ENCODE results near the gene ROS1.

ROS1 gene

DNA sequence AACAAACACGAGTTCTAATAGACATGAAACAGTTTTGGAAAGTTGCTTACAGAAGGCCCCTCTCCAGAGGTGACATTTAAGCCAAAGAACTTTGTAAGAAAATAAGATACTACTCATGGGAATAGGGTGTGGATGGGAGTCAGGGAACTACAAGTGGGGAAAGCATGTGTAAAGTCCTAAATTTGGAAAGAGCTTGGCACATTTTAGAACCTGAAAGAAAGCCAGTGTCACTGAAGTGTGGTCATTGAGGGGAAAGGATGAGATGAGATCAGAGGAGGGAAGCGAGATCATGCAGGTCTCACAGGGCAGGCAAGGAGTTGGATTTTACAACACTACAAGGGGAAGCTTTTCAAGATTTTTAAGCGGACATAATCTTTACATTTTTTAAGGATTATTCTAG, 122.4 kb downstream of the ROS1 start:
- no peaks in the 10 kb centered on the region for H3K9me3 ChIP-seq (ENCODE audit: control insufficient read depth in 5 of 5, low read length in 5 of 5)
- H3K9ac ChIP-seq (ENCODE audit: low read length in 5 of 5) = no peak overlapping the region
- H3K4me1 ChIP-seq (ENCODE audit: control insufficient read depth in 5 of 5, insufficient read depth in 5 of 5, low read length in 5 of 5) = peaks cover 0 to 12% (median 0%) of the 10 kb centered on the region in 5 donors
- no peak overlapping the region for H3K27ac ChIP-seq (ENCODE audit: low read depth, low read length)
- H3K36me3 ChIP-seq (ENCODE audit: control insufficient read depth in 5 of 5, insufficient read depth in 5 of 5, low read length in 5 of 5) = no peaks in the 10 kb centered on the region
- H3K27me3 ChIP-seq (ENCODE audit: control insufficient read depth in 5 of 5, insufficient read depth in 4 of 5, low read length in 5 of 5) = no peaks in the 10 kb centered on the region
- H3K4me3 ChIP-seq (ENCODE audit: low read depth in 1 of 5, low read length in 5 of 5) = no peak overlapping the region

DNA sequence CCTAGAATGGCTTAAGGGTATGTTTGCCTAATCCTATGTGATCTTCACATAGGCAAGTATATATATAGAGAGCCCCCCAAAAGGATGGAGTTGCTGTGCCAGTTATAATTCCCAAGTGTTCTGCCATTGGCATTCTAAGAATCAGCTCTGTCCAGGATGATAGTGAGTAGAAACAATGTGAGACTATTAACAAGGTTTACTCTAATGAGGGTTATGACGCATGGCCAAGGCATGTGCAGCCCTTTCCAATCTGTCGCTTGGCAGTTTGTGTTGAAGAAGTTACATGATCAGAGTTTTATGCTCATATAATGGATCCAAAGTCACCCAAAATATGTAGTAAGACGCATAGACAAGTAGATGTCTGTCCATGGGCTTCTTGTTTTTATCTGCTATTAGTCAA, 126.8 kb downstream of the ROS1 start:
- Histone ChIP-seq H3K9ac (ENCODE audit: low read length in 5 of 5) (no peak overlapping the region), H3K9me3 (ENCODE audit: control insufficient read depth in 5 of 5, low read length in 5 of 5) (no peaks in the 10 kb centered on the region), H3K27me3 (ENCODE audit: control insufficient read depth in 5 of 5, insufficient read depth in 4 of 5, low read length in 5 of 5) (no peaks in the 10 kb centered on the region), H3K4me3 (ENCODE audit: low read depth in 1 of 5, low read length in 5 of 5) (no peak overlapping the region), H3K36me3 (ENCODE audit: control insufficient read depth in 5 of 5, insufficient read depth in 5 of 5, low read length in 5 of 5) (no peaks in the 10 kb centered on the region), H3K4me1 (ENCODE audit: control insufficient read depth in 5 of 5, insufficient read depth in 5 of 5, low read length in 5 of 5) (peaks cover 0 to 8% (median 0%) of the 10 kb centered on the region in 5 donors), H3K27ac (ENCODE audit: low read depth, low read length) (no peak overlapping the region)

DNA sequence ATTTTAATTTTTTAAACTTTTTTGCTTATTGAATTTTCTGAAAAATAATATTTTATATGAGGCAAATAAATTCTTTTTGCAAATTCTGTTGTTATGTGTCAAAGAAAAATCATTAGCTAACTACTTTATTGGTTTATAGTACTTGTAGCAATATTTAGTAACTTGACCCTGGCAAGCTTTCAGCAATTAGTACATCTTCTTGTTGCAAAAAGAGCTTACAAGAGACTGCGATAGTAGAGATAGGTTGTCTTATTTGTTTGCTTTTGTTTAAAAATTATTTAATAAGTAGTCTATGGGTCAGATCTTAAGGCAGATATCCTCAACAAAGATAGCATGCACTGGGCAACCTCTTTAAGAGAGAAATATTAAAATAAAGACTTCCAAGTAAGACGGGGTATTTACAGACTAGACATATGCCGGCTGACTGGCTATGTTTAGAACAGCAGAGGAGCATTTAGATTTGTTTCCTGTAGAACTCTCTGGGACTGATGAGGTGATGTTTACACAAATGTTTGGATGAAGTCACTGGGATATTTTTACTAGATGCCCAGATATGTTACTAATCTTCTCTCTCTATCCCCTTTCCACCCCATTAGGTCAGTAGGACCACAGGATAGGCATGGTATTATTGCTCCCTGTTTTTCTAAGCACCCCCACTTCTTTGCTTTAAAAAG, 135.4 kb downstream of the ROS1 start:
- Histone ChIP-seq H3K36me3 (ENCODE audit: control insufficient read depth in 5 of 5, insufficient read depth in 5 of 5, low read length in 5 of 5) (no peaks in the 10 kb centered on the region), H3K27ac (ENCODE audit: low read depth, low read length) (no peak overlapping the region), H3K9ac (ENCODE audit: low read length in 5 of 5) (no peak overlapping the region), H3K4me1 (ENCODE audit: control insufficient read depth in 5 of 5, insufficient read depth in 5 of 5, low read length in 5 of 5) (peaks cover 0 to 4% (median 0%) of the 10 kb centered on the region in 5 donors), H3K9me3 (ENCODE audit: control insufficient read depth in 5 of 5, low read length in 5 of 5) (no peaks in the 10 kb centered on the region), H3K4me3 (ENCODE audit: low read depth in 1 of 5, low read length in 5 of 5) (no peak overlapping the region), H3K27me3 (ENCODE audit: control insufficient read depth in 5 of 5, insufficient read depth in 4 of 5, low read length in 5 of 5) (peaks cover 0 to 3% (median 0%) of the 10 kb centered on the region in 5 donors)

DNA sequence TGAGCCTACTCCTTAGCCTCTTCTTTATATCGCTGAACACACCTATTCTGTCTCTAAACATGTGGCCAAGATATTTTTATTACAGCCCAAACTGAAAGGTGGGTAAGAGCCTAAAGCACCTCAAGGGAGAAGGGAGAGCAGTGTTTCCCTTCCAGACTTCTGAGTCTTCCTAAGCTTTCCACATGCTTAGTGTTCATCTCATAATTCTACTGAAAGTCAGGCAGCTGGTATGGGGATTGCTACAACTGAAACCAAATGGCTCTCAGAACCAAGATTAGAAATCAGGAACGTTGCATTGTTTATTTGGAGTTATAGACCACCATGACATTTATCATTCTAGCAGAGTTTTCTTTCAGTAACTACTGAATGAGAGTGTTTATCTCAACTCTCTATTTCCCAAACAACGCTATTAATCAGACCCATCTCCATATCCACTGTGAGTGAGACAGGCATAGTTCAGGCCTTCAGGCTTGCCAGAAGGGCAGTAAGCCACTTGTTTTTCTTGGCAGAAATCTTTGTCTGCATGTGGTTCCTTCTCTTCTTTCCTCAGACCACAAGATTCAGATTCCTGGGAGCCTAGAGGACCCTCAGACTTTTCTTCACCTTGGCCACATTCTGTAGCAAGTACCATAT, 137.5 kb downstream of the ROS1 start:
- Histone ChIP-seq H3K4me1 (ENCODE audit: control insufficient read depth in 5 of 5, insufficient read depth in 5 of 5, low read length in 5 of 5) (peaks cover 0 to 4% (median 0%) of the 10 kb centered on the region in 5 donors), H3K4me3 (ENCODE audit: low read depth in 1 of 5, low read length in 5 of 5) (no peak overlapping the region), H3K27me3 (ENCODE audit: control insufficient read depth in 5 of 5, insufficient read depth in 4 of 5, low read length in 5 of 5) (peaks cover 0 to 3% (median 0%) of the 10 kb centered on the region in 5 donors), H3K27ac (ENCODE audit: low read depth, low read length) (no peak overlapping the region), H3K9ac (ENCODE audit: low read length in 5 of 5) (no peak overlapping the region), H3K9me3 (ENCODE audit: control insufficient read depth in 5 of 5, low read length in 5 of 5) (peaks cover 0 to 3% (median 0%) of the 10 kb centered on the region in 5 donors), H3K36me3 (ENCODE audit: control insufficient read depth in 5 of 5, insufficient read depth in 5 of 5, low read length in 5 of 5) (no peaks in the 10 kb centered on the region)

DNA sequence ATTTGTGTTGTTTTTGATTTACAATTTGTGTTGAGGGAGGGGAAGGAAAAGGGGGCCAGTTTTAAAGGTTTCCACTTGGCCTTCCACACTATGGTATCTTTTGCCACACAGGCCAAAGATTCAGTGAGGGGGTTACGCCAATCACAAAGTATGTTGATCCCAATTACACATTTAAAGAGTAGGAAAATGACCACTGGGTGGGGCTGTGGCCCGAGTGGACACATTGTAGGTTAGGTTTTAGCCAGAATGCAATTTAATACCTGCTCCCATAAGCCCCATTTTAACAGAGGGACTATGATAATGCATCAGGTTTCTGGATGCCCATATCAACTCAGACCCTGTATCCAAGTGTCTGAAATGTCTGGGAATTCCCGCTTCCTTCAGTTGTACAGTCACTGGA, 144.8 kb downstream of the ROS1 start:
- Histone ChIP-seq H3K9me3 (ENCODE audit: control insufficient read depth in 5 of 5, low read length in 5 of 5) (peaks cover 0 to 3% (median 0%) of the 10 kb centered on the region in 5 donors), H3K4me3 (ENCODE audit: low read depth in 1 of 5, low read length in 5 of 5) (no peak overlapping the region), H3K27ac (ENCODE audit: low read depth, low read length) (no peak overlapping the region), H3K4me1 (ENCODE audit: control insufficient read depth in 5 of 5, insufficient read depth in 5 of 5, low read length in 5 of 5) (no peaks in the 10 kb centered on the region), H3K9ac (ENCODE audit: low read length in 5 of 5) (no peak overlapping the region), H3K36me3 (ENCODE audit: control insufficient read depth in 5 of 5, insufficient read depth in 5 of 5, low read length in 5 of 5) (no peaks in the 10 kb centered on the region), H3K27me3 (ENCODE audit: control insufficient read depth in 5 of 5, insufficient read depth in 4 of 5, low read length in 5 of 5) (peaks cover 3 to 7% (median 5%) of the 10 kb centered on the region in 5 donors)

DNA sequence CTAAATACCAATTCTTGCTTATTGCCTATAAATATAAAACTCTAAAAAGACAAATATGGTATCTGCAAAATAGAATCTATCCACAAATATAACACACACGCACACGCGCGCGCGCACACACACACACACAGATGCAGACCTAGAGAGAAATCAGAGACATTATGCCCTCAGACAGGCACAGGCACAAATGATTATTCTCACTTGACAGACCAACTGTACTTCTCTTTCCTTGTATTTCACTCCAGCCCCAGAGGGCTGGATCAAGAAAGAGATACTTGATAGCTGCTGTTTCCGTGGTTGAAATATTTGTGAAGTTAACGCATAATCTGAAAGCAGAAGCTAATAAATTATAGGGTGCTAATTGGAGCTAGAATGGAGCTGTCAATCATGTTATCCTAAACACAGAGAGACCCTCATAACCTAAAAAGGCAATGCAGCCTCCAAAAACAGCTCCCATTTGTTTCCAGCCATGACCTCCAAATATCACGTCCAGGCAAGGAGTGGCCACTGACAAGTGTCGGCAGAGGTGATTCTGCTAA, 148.9 kb downstream of the ROS1 start:
- peaks cover 17 to 36% (median 32%) of the 10 kb centered on the region in 5 donors for H3K27me3 ChIP-seq (ENCODE audit: control insufficient read depth in 5 of 5, insufficient read depth in 4 of 5, low read length in 5 of 5)
- no peak overlapping the region for H3K4me3 ChIP-seq (ENCODE audit: low read depth in 1 of 5, low read length in 5 of 5)
- H3K9ac ChIP-seq (ENCODE audit: low read length in 5 of 5) = no peak overlapping the region
- H3K27ac ChIP-seq (ENCODE audit: low read depth, low read length) = no peak overlapping the region
- H3K36me3 ChIP-seq (ENCODE audit: control insufficient read depth in 5 of 5, insufficient read depth in 5 of 5, low read length in 5 of 5) = no peaks in the 10 kb centered on the region
- H3K4me1 ChIP-seq (ENCODE audit: control insufficient read depth in 5 of 5, insufficient read depth in 5 of 5, low read length in 5 of 5) = no peaks in the 10 kb centered on the region
- no peaks in the 10 kb centered on the region for H3K9me3 ChIP-seq (ENCODE audit: control insufficient read depth in 5 of 5, low read length in 5 of 5)

DNA sequence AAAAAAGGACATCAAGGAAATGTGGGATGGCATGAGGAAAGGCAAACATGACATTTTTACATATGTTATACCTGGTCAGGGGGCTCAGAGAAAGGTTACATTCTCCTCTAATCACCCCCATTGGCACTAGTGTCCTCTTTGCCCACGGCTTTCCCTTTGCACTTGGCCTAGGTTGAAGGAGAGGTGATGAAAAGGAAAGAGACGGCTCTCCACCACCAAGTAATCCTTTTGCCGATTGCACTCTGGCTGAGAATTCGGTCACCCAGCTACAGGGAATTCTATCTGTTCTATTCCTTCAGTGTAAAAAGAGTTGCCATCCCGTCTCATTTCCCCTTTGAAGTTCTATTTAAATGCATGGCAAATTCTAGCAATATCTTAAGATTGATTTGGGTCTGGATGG, 150.0 kb downstream of the ROS1 start:
- Histone ChIP-seq H3K27me3 (ENCODE audit: control insufficient read depth in 5 of 5, insufficient read depth in 4 of 5, low read length in 5 of 5) (peaks cover 26 to 40% (median 37%) of the 10 kb centered on the region in 5 donors), H3K9ac (ENCODE audit: low read length in 5 of 5) (no peak overlapping the region), H3K4me1 (ENCODE audit: control insufficient read depth in 5 of 5, insufficient read depth in 5 of 5, low read length in 5 of 5) (peaks cover 0 to 3% (median 0%) of the 10 kb centered on the region in 5 donors), H3K27ac (ENCODE audit: low read depth, low read length) (no peak overlapping the region), H3K36me3 (ENCODE audit: control insufficient read depth in 5 of 5, insufficient read depth in 5 of 5, low read length in 5 of 5) (no peaks in the 10 kb centered on the region), H3K4me3 (ENCODE audit: low read depth in 1 of 5, low read length in 5 of 5) (no peak overlapping the region), H3K9me3 (ENCODE audit: control insufficient read depth in 5 of 5, low read length in 5 of 5) (no peaks in the 10 kb centered on the region)

DNA sequence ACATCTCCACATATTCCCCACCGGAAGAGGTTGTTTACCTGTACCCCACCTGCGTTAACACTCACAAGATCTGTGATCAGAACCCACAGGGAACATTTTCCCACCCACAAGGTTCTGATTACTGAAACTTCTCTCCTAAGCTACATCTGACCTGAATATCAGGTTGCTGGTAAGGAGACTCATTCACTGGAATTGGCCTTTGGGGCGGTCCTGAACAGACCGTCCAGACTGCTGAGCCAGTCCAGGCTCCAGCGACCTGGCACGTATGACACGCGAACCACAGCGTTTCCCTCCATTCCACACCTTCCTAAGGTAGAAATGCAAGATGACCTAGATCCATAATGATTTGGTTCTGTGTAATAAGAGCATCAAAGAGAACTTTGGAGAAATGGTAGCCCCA, 150.5 kb downstream of the ROS1 start:
- Histone ChIP-seq H3K27me3 (ENCODE audit: control insufficient read depth in 5 of 5, insufficient read depth in 4 of 5, low read length in 5 of 5) (peaks cover 30 to 43% (median 41%) of the 10 kb centered on the region in 5 donors), H3K27ac (ENCODE audit: low read depth, low read length) (no peak overlapping the region), H3K9me3 (ENCODE audit: control insufficient read depth in 5 of 5, low read length in 5 of 5) (no peaks in the 10 kb centered on the region), H3K9ac (ENCODE audit: low read length in 5 of 5) (no peak overlapping the region), H3K36me3 (ENCODE audit: control insufficient read depth in 5 of 5, insufficient read depth in 5 of 5, low read length in 5 of 5) (no peaks in the 10 kb centered on the region), H3K4me1 (ENCODE audit: control insufficient read depth in 5 of 5, insufficient read depth in 5 of 5, low read length in 5 of 5) (peaks cover 0 to 7% (median 3%) of the 10 kb centered on the region in 5 donors), H3K4me3 (ENCODE audit: low read depth in 1 of 5, low read length in 5 of 5) (no peak overlapping the region)

DNA sequence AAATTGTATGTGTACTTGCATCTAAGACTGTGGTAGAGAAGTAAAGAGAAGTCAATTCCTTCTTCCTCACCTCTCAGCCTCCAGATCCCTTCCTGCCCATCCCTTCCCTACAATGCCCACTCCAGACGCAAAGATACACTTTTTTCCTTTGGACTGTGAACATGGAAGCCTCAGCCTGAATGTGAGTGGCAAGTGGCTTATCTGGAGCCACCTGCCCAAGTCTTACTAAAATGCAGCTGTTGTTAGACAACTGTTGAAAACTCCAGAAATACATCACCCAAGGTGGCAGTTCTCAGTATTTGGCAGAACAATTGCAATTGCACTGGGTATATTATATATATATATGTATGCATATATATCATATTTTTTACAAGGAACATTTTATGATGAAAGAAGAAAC, 152.9 kb downstream of the ROS1 start:
- Histone ChIP-seq H3K4me1 (ENCODE audit: control insufficient read depth in 5 of 5, insufficient read depth in 5 of 5, low read length in 5 of 5) (peaks cover 0 to 11% (median 8%) of the 10 kb centered on the region in 5 donors), H3K27ac (ENCODE audit: low read depth, low read length) (no peak overlapping the region), H3K4me3 (ENCODE audit: low read depth in 1 of 5, low read length in 5 of 5) (no peak overlapping the region), H3K9me3 (ENCODE audit: control insufficient read depth in 5 of 5, low read length in 5 of 5) (no peaks in the 10 kb centered on the region), H3K27me3 (ENCODE audit: control insufficient read depth in 5 of 5, insufficient read depth in 4 of 5, low read length in 5 of 5) (peaks cover 46 to 64% (median 63%) of the 10 kb centered on the region in 5 donors), H3K9ac (ENCODE audit: low read length in 5 of 5) (no peak overlapping the region), H3K36me3 (ENCODE audit: control insufficient read depth in 5 of 5, insufficient read depth in 5 of 5, low read length in 5 of 5) (no peaks in the 10 kb centered on the region)

Measured in subcutaneous abdominal adipose tissue (tissue), 5 donors.